GM10248 (cell line): Measurements from ENCODE around the gene ZDHHC14.

ENCODE experiments used
- CTCF ChIA-PET: fragments of 300-600 bp; sonication (Branson Sonifier 250); formaldehyde crosslinking; extraction: SDS; loops from one replicate; lab custom pipeline; 2021; ENCODE audit warnings: antibody characterized with exemption; lab: Yijun Ruan, JAX
- POLR2A ChIA-PET: fragments of 350-650 bp; sonication (Branson Sonifier 250); formaldehyde crosslinking; extraction: SDS; loops from one replicate; lab custom pipeline; 2020; ENCODE audit warnings: antibody characterized with exemption; lab: Yijun Ruan, JAX
- DNase-seq: peaks from one replicate; pipeline ENCODE4 v3.0.0; 2012; ENCODE audit errors: extremely low spot score
- CTCF ChIP-seq: IDR thresholded peaks from 2 replicates; pipeline ENCODE4 v1.5.1; 2012; ENCODE audit warnings: mild to moderate bottlenecking, low read depth; ENCODE audit errors: extremely low read depth, missing control alignments, control extremely low read depth

ZDHHC14 gene

GRCh38 chr6:157721830-157722229 is 340.8 kb downstream of the ZDHHC14 start:
- DNase-seq, result no peak
- TF ChIP-seq CTCF, result no peak
- POLR2A ChIA-PET, result no interaction called here
- CTCF ChIA-PET, result no interaction called here

GRCh38 chr6:157723376-157723775 is 342.4 kb downstream of the ZDHHC14 start:
- no peak for DNase-seq
- no peak for TF ChIP-seq CTCF
- ChIA-PET CTCF (no interaction called here), POLR2A (interaction anchor here (0.6 kb wide), 1 partner anchor 113 kb away, joined by 3 read pairs; no protein-coding TSS in a partner anchor)

DNA sequence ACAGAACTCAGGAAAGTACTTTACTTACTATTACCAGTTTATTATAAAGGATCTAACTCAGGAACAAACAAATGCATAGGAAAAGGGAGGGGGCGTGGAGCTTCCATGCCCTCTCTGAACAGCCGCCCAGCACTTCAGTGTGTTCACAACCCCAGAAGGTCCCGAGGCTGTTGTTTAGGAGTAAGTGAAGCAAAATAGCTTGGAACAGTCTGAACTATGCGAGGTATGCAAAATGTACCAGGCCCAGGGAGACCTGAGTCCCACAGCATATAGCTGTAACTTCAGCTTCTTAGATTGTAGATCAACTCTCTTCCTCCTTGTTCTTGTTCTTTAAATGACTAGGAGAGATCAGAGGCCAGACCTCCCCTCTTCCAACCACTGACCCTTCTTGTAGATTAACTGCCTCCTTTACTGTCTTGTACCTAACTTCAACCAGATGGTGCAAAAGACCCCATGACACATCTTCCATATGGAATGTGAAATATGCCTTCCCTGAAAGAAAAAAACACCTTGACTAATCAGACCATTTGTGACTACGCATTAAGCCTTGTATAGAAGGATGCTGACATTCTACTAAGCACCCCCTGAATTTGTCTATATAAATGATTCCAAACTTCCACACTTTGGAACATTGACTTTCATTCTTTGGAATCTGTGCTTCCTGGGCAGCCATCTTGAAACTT is 343.3 kb downstream of the ZDHHC14 start:
- no peak for TF ChIP-seq CTCF
- POLR2A ChIA-PET, result no interaction called here
- CTCF ChIA-PET, result interaction anchor here (1.4 kb wide), 1 partner anchor 11 kb away, joined by 3 read pairs; no protein-coding TSS in a partner anchor
- no peak for DNase-seq

DNA sequence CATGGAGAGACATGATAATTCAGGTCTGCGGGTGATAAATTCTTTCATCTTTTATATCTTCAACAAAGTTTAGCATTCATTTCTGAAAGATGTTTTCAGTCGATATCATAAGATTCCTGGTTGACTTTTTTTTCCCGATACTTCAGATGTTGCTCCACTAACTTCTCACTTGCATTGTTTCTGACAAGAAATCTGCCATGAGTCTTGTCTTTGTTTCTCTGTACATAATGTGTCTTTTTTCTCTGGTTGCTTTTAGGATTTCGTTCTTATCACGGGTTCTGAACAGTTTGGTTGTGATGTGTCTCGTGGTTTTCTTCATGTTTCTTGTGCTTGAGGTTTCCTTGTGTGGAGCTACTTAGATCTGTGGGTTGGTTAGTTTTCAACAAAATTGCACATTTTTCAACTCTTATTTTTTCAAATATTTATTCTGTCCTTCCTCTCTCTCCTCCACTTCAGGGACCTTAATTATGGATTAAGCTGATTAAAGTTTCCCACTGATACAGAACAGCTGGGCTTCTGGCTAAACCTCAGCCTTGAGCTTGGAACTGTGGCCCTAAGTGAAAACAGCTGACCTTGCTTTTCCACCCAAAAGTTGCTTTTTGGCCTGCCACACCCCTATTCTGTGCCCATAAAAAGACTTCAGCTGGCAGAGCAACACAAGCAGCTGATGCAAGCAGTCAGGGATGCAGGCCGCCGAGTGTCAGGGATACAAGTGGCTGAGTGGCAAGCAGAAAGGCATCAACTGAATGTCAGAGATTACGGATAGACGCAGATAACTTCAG is 344.2 kb downstream of the ZDHHC14 start:
- TF ChIP-seq CTCF, result no peak
- ChIA-PET CTCF (interaction anchor here (0.9 to 1.4 kb wide), 2 partner anchors 12 to 148 kb away, joined by 3 to 4 read pairs; no protein-coding TSS in a partner anchor), POLR2A (no interaction called here)
- no peak for DNase-seq

- CTCF ChIA-PET, result interaction anchor here (0.9 kb wide), 1 partner anchor 148 kb away, joined by 4 read pairs; no protein-coding TSS in a partner anchor
- DNase-seq, result no peak
- POLR2A ChIA-PET, result no interaction called here
- TF ChIP-seq CTCF, result no peak
These were observed 344.8 kb downstream of the ZDHHC14 start for GRCh38 chr6:157725836-157726235.

- POLR2A ChIA-PET, result no interaction called here
- DNase-seq, result no peak
- CTCF ChIA-PET, result interaction anchor here (0.7 to 0.8 kb wide), 2 partner anchors 7 to 16 kb away, joined by 3 to 4 read pairs; no protein-coding TSS in a partner anchor
- no peak for TF ChIP-seq CTCF
These were observed 346.1 kb downstream of the ZDHHC14 start for GRCh38 chr6:157726892-157727628.
